Astrocyte of the cerebellum (primary cell): ENCODE results near the gene P3R3URF.

ENCODE experiments used
- DNase-seq: peaks from one replicate; pipeline ENCODE4 v3.0.0-alpha.2; 2011; ENCODE audit warnings: low read depth
- H3K4me3 ChIP-seq: 2 replicates; pipeline ENCODE4 v1.5.1; 2011; ENCODE audit warnings: mild to moderate bottlenecking, low read depth, low read length, moderate library complexity
- in situ Hi-C: cut with HindIII; loops from 2 replicates; pipeline ENCODE4 v1.10.0; 2017; ENCODE audit warnings: low sequenced_read_pairs
- TF ChIP-seq, protein P1 (sequence below): IDR thresholded peaks from 2 replicates; pipeline ENCODE4 v1.5.1; 2012; ENCODE audit warnings: low read length, low read depth, moderate library complexity, mild to moderate bottlenecking; ENCODE audit errors: missing control alignments

Gene P3R3URF

DNA sequence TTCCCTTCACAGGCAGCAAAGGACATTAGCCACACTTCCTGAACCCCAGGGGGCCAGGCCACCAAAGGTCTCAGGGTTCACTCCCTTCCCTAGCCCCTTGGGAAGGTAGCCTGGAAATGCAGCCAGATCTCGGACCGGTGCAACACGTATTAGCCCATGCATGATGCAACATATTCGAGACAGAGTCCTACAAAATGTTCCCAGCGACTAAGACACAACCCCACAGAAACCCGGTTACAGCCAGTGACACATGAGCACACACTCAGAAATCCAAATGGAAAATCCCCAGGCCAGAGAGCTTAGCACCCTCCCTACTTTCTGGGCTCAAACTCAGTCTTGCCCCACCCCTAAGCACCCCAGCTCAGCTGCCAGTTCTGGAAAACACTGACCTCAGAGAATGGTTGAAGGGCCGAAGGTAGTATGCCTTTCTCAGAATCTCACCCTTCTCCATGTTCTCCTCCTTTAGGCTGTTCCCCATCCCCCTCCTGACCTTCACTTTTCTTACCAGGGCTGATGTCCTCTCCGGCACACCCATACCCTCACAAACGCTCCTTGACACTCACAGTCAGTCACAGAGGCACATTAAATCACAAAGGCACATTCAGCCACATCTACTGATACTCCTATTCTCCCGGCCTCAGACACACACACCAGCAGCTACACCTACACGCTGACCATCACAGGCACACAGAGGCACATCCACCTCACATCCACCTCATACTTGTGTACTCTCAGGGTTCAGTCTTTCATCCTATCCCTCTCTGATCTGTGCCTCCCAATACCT is 1.6 kb downstream of the P3R3URF start, which contains the start of gene TSPAN1:
TSS of gene TSPAN1 (plus strand) at position 640 of the 784 bp plus-strand sequence. CDS start 6,021 bp downstream, outside the sequence.
- in situ Hi-C loops, result no loop called here
- TF ChIP-seq, protein P1, sequence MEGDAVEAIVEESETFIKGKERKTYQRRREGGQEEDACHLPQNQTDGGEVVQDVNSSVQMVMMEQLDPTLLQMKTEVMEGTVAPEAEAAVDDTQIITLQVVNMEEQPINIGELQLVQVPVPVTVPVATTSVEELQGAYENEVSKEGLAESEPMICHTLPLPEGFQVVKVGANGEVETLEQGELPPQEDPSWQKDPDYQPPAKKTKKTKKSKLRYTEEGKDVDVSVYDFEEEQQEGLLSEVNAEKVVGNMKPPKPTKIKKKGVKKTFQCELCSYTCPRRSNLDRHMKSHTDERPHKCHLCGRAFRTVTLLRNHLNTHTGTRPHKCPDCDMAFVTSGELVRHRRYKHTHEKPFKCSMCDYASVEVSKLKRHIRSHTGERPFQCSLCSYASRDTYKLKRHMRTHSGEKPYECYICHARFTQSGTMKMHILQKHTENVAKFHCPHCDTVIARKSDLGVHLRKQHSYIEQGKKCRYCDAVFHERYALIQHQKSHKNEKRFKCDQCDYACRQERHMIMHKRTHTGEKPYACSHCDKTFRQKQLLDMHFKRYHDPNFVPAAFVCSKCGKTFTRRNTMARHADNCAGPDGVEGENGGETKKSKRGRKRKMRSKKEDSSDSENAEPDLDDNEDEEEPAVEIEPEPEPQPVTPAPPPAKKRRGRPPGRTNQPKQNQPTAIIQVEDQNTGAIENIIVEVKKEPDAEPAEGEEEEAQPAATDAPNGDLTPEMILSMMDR, result no peak
- H3K4me3 ChIP-seq, result no peak within 1 kb of the TSS
- DNase-seq, result no peak

DNA sequence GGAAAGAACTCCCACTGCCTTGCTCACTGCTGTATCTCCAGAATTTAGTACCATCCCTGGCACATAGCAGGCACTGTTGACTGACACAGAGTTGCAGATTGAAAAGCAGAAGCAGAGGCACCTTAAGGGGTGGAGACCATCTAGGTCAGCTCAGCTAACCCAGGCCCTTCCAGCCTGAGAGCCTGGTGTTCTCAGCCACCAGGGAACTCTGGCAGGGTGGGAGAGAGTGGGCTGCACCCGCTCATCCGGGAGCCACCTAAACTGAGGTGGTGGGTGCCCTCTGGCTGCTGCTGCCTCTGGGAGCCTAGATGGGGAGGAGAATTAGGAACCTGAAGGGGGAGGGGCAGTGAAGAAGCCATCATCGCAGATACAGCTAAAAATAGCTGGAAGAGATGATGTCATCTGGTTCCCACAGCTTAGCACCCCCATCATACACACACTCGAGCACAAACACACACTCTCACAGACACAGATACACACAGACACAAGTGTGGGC is 2.9 kb downstream of the P3R3URF start:
- in situ Hi-C loops, result no loop called here

DNA sequence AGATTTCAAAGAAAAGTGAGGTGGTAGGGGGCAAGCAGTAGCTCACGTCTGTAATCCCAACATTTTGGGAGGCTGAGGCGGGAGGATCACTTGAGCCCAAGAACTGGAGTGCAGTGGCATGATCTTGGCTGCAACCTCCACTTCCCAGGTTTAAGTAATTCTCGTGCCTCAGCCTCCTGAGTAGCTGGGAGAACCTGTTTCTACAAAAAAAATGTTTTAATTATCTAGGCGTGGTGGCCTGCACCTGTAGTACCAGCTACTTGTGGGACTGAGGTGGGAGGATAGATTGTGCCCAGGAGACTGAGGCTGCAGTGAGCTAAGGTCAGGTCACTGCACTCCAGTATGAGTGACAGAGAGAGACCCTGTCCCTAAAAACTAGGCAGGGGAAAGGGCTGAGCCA is 4.0 kb downstream of the P3R3URF start:
- in situ Hi-C loops, result no loop called here
- TF ChIP-seq, protein P1, result no peak
- DNase-seq, result no peak
- H3K4me3 ChIP-seq, result no peak overlapping the region

More for the DNA sequence above, 2.9 kb downstream of the P3R3URF start:
- TF ChIP-seq, protein P1, result no peak
- no peak for DNase-seq
- no peak overlapping the region for H3K4me3 ChIP-seq

DNA sequence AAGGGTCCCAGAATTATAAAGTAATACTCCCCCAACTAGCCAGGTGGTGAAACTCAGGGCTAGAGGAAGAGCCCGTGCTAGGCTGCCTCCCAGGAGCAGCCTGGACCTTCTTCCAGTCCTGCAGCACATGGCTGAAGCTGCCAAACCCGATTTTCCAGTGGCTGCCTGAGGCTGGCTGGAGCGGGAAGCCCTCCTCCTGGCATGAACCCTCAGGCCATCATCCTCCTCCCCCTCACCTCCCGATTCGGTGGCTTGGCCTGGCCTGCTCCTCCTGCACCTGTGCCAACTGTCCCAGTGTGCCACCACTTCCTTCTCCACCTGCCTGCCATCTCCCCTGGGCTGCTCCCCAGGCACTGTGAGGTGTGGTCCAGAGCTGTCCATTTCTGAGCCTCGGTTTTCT is 4.4 kb downstream of the P3R3URF start:
- no peak overlapping the region for H3K4me3 ChIP-seq
- in situ Hi-C loops, result no loop called here
- TF ChIP-seq, protein P1, result no peak
- DNase-seq, result no peak

DNA sequence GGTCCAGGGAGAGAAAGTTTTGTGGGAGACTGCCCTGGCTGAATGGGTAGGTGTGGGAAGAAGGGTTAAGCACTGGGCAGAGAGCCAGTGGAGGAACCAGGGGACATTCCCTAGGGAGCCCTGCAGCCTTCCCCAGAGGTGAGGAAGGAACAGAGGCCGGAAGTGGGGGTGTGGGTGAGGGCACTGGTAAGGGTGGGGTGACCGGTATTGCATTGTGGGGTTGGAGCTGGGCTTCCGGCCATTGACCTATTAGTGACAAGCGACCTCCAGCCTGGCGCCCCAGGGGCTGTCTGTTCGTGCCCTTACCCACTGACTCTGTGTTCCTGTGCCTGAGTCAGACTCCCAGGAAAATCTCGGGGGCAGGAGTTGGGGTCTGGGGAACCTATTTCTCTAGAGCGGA is 4.9 kb downstream of the P3R3URF start:
- DNase-seq, result no peak
- TF ChIP-seq, protein P1, result no peak
- in situ Hi-C loops, result no loop called here
- H3K4me3 ChIP-seq, result no peak overlapping the region

DNA sequence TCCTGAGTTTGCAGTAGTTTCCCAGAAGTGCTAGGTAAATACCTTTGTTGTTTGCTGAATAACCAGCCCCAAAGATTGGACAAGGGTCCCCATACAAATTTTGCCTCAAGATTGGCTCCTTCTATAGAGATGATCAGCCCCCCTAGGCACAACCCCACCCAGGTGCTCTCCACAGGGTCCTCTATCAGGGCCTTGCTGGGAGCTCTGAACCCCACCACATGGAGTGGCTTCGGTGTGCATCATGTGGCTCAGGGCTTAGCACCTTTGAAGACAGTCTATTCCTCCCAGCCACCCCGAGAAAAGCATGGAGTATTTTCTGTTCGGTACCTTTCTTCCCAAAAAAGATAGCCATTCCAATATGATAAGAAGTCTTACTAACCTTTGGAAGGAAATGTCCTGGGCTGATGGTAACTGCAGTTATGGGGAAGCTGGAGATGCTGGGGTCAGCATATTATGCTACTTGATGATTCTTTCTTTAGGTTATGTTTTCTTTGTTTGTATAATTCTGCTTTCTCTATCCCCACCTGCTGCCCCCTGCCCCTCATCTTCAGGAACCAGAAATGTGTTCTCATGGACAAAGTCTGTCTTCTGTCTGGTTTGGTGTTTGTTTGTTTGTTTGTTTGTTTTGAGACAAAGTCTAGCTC is 6.4 kb downstream of the P3R3URF start:
- TF ChIP-seq, protein P1, result no peak
- H3K4me3 ChIP-seq, result no peak overlapping the region
- no peak for DNase-seq
- in situ Hi-C loops, result no loop called here
